Activated T-cell treated with anti-CD3 and anti-CD28 coated beads, Interleukin-2, amount 50 U/mL, for 24 hours (primary cell): ENCODE results near the gene PDE9A.
"Not testable (repeated sequence)": the region's sequence is repeated elsewhere in the genome, so short reads cannot be mapped to it uniquely, and the experiment has no call there.

Experiments
- DNase-seq: peaks from one replicate; pipeline ENCODE4 v3.0.0-alpha.2; 2020
- H3K27ac Mint-ChIP-seq: 2 replicates; pipeline ENCODE4 v1.8.0; 2020; ENCODE audit warnings: mild to moderate bottlenecking, mixed read lengths
- H3K27me3 Mint-ChIP-seq: 2 replicates; pipeline ENCODE4 v1.8.0; 2020; ENCODE audit warnings: mixed read lengths
- H3K36me3 Mint-ChIP-seq: 2 replicates; pipeline ENCODE4 v1.8.0; 2020; ENCODE audit warnings: low read depth, mixed read lengths
- H3K4me1 Mint-ChIP-seq: 2 replicates; pipeline ENCODE4 v1.8.0; 2020; ENCODE audit warnings: low read depth, mixed read lengths
- H3K4me3 Mint-ChIP-seq: 2 replicates; pipeline ENCODE4 v1.8.0; 2020; ENCODE audit warnings: mild to moderate bottlenecking, moderate library complexity, mixed read lengths
- H3K9me3 Mint-ChIP-seq: 2 replicates; pipeline ENCODE4 v1.8.0; 2020; ENCODE audit warnings: mixed read lengths

PDE9A gene

DNA sequence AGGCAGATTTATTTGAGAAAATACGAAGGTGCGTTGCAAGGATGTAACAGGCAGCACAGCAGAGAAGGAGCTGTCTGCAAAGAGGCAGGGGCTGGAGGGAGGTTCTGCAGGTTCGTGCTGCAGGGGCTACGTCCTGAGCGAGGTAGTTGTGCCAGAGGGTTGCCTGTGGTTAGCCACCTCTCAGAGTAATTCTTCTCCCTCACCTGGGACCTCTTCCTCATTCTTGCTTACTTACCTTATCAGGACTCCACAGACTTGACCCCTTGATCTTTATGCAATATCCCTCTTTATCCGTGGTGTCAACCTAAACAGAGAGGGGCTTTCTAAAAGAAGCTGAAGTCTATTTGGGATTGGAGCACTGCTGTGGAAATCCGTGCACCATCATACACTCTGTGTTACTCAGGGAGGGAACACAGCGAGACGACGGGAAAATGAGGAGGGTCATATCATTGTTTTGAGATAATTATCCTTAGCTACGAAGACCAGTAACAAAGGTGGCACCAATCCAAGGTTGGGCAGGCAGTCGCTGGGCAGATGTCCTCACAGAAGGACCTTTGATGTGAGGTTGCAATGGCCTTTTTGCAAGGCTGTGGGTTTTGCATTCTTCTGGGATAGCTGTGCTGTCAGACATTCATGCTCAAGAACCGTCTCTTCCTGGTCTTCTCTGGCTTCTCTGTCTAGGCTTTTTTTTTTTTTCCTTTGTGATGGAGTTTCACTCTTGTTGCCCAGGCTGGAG, 143.1 kb downstream of the PDE9A start:
- Mint-ChIP-seq H3K27ac (no peak overlapping the region), H3K27me3 (no peaks in the 10 kb centered on the region), H3K4me1 (peaks cover 13% of the 10 kb centered on the region), H3K9me3 (no peaks in the 10 kb centered on the region), H3K4me3 (no peak overlapping the region), H3K36me3 (no peaks in the 10 kb centered on the region)
- DNase-seq, result no peak

DNA sequence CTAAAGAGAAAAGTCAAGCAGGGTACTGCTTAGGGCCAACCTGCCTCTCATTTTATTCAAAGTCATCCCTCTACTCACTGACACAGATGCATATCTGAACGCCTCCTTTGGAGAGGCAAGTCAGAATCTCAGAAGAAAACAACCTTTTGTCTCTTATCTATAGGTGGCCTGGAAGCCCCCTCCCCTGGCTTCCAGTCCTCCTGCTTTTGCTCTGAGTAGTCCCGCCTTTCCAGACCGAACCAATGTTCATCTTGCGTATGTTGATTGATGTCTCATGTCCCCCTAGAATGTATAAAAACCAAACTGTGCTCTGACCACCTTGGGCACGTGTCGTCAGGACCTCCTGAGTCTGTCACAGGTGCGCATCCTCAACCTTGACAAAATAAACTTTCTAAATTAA, 144.1 kb downstream of the PDE9A start:
- Mint-ChIP-seq H3K27me3 (no peaks in the 10 kb centered on the region), H3K27ac (no peak overlapping the region), H3K36me3 (no peaks in the 10 kb centered on the region), H3K4me3 (no peak overlapping the region), H3K9me3 (no peaks in the 10 kb centered on the region), H3K4me1 (peaks cover 13% of the 10 kb centered on the region)
- no peak for DNase-seq

GRCh38 chr21:42798106-42798505, 144.7 kb downstream of the PDE9A start:
- H3K27ac Mint-ChIP-seq, result no peak overlapping the region
- peak; percentile 2 for DNase-seq
- H3K4me3 Mint-ChIP-seq, result no peak overlapping the region
- H3K9me3 Mint-ChIP-seq, result no peaks in the 10 kb centered on the region
- no peaks in the 10 kb centered on the region for H3K36me3 Mint-ChIP-seq
- no peaks in the 10 kb centered on the region for H3K27me3 Mint-ChIP-seq
- peaks cover 13% of the 10 kb centered on the region for H3K4me1 Mint-ChIP-seq

DNA sequence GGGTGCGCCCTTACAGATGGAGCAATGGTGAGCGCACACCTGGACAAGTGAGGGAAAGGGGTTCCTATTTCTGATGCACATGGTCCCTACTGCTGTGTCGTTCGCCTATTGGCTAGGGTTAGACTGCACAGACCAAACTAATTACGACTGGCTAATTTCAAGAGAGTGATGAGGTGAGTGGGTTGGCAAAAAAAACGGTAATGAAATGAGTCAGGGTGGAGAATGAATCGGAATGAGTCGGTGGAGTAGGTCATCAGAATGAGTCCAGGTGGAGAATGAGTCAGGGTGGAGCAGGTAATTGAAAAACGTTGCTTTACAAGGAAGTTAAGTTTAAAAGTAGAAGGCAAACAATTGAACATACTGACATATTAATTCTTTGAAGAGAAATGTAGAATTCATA, 146.1 kb downstream of the PDE9A start:
- no peaks in the 10 kb centered on the region for H3K9me3 Mint-ChIP-seq
- peaks cover 13% of the 10 kb centered on the region for H3K4me1 Mint-ChIP-seq
- no peak overlapping the region for H3K4me3 Mint-ChIP-seq
- DNase-seq, result no peak
- H3K36me3 Mint-ChIP-seq, result no peaks in the 10 kb centered on the region
- no peak overlapping the region for H3K27ac Mint-ChIP-seq
- no peaks in the 10 kb centered on the region for H3K27me3 Mint-ChIP-seq

GRCh38 chr21:42799948-42800347, 146.5 kb downstream of the PDE9A start:
- Mint-ChIP-seq H3K27me3 (no peaks in the 10 kb centered on the region), H3K4me3 (no peak overlapping the region), H3K36me3 (no peaks in the 10 kb centered on the region), H3K9me3 (no peaks in the 10 kb centered on the region), H3K4me1 (peaks cover 13% of the 10 kb centered on the region), H3K27ac (no peak overlapping the region)
- DNase-seq, result no peak

DNA sequence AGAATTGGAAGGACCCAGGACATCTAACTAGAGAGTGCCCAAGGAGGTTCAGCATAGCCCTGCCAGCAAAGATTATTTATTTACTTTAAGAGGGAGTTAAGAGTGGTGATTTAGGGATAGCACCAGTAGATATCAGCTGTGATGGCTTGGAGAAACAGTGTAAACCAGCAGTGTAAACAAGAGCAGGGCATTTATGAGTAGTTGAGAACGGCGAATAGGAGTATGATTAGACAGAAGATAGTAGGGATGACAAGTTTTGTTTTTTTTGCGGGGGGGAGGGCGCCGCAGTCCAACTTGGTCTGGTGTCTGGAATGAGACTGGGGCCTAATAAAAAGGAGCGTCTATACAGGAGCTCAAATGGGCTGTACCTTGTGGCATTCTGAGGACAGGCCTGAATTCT, 148.2 kb downstream of the PDE9A start:
- H3K27me3 Mint-ChIP-seq, H3K36me3 Mint-ChIP-seq, DNase-seq, H3K9me3 Mint-ChIP-seq, H3K27ac Mint-ChIP-seq, H3K4me3 Mint-ChIP-seq: not testable (repeated sequence)
- H3K4me1 Mint-ChIP-seq, result peaks cover 13% of the 10 kb centered on the region

- Mint-ChIP-seq H3K27me3 (no peaks in the 10 kb centered on the region), H3K9me3 (no peaks in the 10 kb centered on the region), H3K27ac (no peak overlapping the region), H3K4me1 (no peaks in the 10 kb centered on the region), H3K36me3 (no peaks in the 10 kb centered on the region), H3K4me3 (no peak overlapping the region)
- no peak for DNase-seq
Measured at GRCh38 chr21:42806509-42807140, 153.2 kb downstream of the PDE9A start.

DNA sequence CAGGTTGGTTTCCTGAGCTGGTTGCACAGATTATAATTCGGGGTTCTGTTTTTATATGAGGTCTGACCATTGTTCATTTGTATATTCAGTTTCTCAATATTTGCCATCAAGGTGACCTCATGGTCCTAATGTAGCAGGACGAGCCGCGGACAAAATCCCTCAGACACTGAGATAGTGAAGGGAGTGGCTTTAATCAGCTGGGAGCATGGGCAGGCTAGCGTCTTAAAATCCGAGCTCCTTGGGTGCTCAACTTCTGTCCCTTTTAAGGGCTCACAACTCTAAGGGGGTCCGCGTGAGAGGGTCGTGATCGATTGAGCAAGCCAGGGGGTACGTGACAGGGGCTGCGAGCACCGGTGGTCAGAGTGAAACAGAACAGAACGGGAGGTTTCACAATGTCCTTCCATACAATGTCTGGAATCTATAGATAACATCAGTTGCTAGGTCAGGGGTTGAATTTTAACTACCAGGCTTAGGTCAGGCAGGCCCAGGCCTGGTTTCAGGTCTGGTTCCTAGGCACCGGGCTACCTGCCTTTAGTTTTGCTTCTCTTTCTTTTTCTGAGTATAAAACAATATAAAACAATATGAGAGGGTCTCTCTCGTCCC, 154.0 kb downstream of the PDE9A start:
- not testable (repeated sequence) for H3K36me3 Mint-ChIP-seq, H3K9me3 Mint-ChIP-seq, H3K4me1 Mint-ChIP-seq, H3K27ac Mint-ChIP-seq, DNase-seq, H3K27me3 Mint-ChIP-seq, H3K4me3 Mint-ChIP-seq

- H3K27me3 Mint-ChIP-seq, result no peaks in the 10 kb centered on the region
- H3K4me1 Mint-ChIP-seq, result no peaks in the 10 kb centered on the region
Measured at GRCh38 chr21:42807938-42808613, 154.7 kb downstream of the PDE9A start.

GRCh38 chr21:42809171-42809570, 155.8 kb downstream of the PDE9A start:
- H3K36me3 Mint-ChIP-seq, result no peaks in the 10 kb centered on the region
- H3K9me3 Mint-ChIP-seq, result no peaks in the 10 kb centered on the region
- no peak overlapping the region for H3K4me3 Mint-ChIP-seq
- no peaks in the 10 kb centered on the region for H3K27me3 Mint-ChIP-seq
- no peak for DNase-seq
- H3K4me1 Mint-ChIP-seq, result no peaks in the 10 kb centered on the region
- no peak overlapping the region for H3K27ac Mint-ChIP-seq

More at GRCh38 chr21:42807938-42808613, 154.7 kb downstream of the PDE9A start:
- H3K36me3 Mint-ChIP-seq, result no peaks in the 10 kb centered on the region
- no peak overlapping the region for H3K4me3 Mint-ChIP-seq
- H3K9me3 Mint-ChIP-seq, result no peaks in the 10 kb centered on the region
- DNase-seq, result no peak
- no peak overlapping the region for H3K27ac Mint-ChIP-seq

- no peaks in the 10 kb centered on the region for H3K36me3 Mint-ChIP-seq
- H3K27me3 Mint-ChIP-seq, result no peaks in the 10 kb centered on the region
- no peaks in the 10 kb centered on the region for H3K9me3 Mint-ChIP-seq
- no peak overlapping the region for H3K27ac Mint-ChIP-seq
- no peak overlapping the region for H3K4me3 Mint-ChIP-seq
- DNase-seq, result no peak
- no peaks in the 10 kb centered on the region for H3K4me1 Mint-ChIP-seq
Measured at GRCh38 chr21:42809577-42810475, 156.4 kb downstream of the PDE9A start.

- Mint-ChIP-seq H3K4me3 (no peak overlapping the region), H3K27ac (no peak overlapping the region), H3K4me1 (no peaks in the 10 kb centered on the region), H3K36me3 (peaks cover 2% of the 10 kb centered on the region), H3K27me3 (no peaks in the 10 kb centered on the region), H3K9me3 (peaks cover 2% of the 10 kb centered on the region)
- DNase-seq, result no peak
Measured at GRCh38 chr21:42811960-42812359, 158.5 kb downstream of the PDE9A start.

DNA sequence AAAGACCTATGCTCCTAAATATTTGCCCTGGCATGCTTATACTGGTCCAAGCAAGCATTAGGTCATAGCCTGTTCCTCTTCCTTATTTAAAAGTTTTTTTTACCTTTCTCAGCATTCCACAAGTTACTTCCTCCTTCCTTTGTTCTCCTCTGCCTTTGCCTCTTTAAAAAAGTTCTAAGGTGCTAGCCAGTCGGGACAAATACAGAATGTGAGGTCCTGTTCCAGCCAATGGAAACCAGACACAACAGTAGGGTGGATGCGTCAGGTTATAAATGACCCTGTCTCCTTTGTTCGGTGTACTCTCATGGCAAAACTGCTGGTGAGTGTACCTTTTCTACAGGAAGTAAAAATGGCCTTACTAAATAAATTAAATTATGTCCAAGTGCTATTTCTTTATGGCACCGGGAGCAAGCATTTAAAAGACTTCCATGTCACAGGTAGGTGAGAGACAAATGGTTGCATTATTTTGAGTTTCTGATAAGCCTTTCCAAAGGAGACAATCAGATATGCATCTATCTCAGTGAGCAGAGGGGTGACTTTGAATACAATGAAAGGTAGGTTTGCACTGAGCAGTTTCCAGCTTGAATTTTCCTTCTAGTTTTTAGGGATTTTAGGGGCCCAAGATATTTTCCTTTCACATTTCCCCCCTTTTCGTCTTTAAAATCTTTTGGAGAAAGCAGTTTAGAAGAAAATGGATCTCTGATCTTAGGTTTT, 159.3 kb downstream of the PDE9A start:
- not testable (repeated sequence) for DNase-seq, H3K4me3 Mint-ChIP-seq, H3K27me3 Mint-ChIP-seq, H3K27ac Mint-ChIP-seq, H3K4me1 Mint-ChIP-seq, H3K36me3 Mint-ChIP-seq, H3K9me3 Mint-ChIP-seq

- H3K9me3 Mint-ChIP-seq, result peaks cover 2% of the 10 kb centered on the region
- no peak overlapping the region for H3K27ac Mint-ChIP-seq
- DNase-seq, result no peak
- peaks cover 8% of the 10 kb centered on the region for H3K27me3 Mint-ChIP-seq
- H3K4me3 Mint-ChIP-seq, result no peak overlapping the region
- peaks cover 2% of the 10 kb centered on the region for H3K36me3 Mint-ChIP-seq
- H3K4me1 Mint-ChIP-seq, result peaks cover 3% of the 10 kb centered on the region
Measured at GRCh38 chr21:42815217-42815616, 161.8 kb downstream of the PDE9A start.
